ENCODE measurements around the gene BAIAP2.

Gene BAIAP2, protein sequence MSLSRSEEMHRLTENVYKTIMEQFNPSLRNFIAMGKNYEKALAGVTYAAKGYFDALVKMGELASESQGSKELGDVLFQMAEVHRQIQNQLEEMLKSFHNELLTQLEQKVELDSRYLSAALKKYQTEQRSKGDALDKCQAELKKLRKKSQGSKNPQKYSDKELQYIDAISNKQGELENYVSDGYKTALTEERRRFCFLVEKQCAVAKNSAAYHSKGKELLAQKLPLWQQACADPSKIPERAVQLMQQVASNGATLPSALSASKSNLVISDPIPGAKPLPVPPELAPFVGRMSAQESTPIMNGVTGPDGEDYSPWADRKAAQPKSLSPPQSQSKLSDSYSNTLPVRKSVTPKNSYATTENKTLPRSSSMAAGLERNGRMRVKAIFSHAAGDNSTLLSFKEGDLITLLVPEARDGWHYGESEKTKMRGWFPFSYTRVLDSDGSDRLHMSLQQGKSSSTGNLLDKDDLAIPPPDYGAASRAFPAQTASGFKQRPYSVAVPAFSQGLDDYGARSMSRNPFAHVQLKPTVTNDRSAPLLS

DNA sequence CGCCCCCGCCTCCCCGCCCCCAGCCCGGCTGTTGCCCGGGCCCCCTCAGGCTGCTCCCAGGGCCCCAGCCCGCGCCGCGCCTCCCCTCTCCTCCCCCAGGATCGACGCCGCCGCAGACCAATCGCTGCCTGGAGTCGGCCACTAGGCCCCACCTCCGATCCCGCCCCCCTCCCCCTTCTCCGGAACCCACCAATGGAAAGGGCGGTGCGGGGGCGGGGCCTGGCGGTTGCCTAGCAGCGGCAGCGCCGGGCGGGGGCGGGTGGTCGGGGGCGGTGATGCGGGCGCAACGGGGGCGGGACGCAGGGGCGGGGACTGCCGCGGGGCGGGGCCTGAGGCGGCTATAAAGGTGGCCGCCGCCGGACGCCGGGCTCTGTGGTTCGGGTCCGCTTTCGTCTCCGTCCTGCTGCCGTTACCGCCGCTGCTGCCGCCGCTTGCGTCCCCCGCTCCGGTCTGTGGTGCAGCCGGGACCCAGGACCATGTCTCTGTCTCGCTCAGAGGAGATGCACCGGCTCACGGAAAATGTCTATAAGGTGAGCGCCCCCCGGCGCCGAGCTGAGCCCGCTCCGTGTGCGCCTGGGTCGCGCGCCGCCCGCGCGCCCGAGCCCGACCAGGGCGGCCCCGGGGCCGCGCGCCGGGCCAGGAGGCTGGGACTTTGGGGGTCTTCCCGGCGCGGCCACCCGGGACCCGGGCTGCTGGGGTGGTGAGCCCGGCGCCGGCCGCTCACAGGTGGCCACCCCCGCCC is at the start of gene BAIAP2:
BAIAP2 (plus strand) TSS at position 373 of the 742 bp plus-strand sequence; CDS start at position 477, 104 bp downstream.
- DNase-seq: peak; percentile 95

DNA sequence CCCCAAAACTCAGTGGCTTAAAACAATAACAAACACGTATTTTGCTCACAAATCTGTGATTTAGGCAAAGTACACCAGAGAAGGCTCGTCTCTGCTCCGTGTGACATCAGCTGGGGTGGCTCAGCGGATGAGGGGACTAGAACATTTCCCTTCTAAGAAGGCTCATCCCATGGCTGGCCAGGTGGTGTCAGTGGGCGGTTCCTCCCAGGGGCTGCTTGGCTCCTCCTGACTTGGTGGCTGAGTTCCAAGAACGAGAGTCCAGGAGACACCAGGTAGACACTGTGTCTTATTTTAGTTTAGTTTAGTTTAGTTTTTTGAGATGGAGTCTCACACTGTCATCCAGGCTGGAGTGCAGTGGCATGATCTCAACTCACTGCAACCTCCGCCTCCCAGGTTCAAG is 48.9 kb upstream of the BAIAP2 start:
- DNase-seq: no peak

DNA sequence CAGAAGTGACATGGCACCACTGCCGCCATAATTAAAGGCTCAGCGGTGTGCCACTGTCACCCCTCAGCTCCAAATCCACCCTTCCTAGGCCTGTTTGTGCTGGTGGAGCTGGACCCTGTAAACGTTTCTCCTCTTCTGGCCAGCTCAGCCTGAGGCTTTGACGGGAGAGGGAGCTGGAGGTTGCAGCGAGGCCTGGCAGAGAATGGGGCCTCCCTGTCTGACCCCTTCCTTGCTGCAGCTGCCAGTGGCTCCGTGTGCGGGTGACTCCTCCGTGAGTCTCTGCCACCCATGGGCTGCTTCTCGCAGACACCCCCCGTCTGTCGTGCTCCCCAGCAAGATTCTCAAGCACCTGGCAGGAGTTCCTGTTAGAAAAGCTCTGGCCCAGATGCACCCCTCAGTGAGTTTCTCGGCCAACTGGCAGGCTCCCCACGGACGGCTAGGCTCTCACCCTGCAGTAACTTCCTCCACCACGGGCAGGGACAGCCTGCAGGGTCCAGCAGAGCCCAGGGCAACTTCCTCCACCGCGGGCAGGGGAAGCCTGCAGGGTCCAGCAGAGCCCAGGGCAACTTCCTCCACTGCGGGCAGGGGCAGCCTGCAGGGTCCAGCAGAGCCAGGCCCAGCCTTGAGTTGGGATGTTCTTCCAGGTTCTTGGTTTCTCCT is 48.0 kb upstream of the BAIAP2 start:
- peak in 1 of 2 experiments; percentile 41 for DNase-seq

DNA sequence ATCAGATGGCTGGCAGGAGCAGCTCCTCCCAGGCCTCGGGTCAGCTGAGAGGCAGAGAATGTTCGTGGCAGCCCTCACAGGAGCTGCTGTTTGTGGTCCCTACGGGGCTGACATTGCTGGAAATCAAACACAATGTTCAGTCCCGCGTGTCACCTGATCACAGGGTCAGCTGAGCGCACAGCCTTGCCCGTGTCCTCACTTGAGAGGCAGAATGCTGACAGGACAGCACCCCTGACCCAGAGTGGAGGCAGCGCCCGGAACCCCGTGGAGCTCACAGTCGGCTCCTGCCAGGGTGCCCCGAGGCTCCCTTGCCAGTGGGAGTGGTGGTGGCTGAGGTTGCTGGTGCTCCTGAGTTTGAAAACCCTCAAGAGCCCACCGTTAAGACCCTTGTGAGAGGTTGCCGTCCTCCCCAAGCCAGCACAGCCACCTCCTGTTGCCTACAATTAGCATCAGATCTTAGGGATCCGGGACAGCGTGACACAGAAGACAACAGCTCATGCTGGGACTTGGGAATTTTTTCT is 47.0 kb upstream of the BAIAP2 start:
- no peak for DNase-seq

DNA sequence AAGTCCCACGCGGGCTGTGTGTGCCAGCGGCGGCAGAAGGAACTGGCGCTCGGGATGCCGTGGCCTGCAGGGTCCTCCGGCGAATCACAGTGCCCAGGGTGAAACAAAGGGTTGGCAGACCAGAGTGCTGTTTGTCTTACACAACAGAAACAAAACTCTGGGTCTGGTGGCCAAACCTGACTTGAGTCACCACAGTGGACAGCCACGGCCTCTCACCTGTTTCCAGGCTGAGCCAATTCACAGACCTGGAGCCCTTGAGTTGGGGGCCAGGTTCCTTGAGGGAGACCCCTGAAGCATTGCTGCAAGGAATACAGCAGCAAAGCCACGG is 45.4 kb upstream of the BAIAP2 start:
- DNase-seq: no peak

GRCh38 chr17:80990921-80991644 is 43.9 kb upstream of the BAIAP2 start:
- DNase-seq: no peak

DNA sequence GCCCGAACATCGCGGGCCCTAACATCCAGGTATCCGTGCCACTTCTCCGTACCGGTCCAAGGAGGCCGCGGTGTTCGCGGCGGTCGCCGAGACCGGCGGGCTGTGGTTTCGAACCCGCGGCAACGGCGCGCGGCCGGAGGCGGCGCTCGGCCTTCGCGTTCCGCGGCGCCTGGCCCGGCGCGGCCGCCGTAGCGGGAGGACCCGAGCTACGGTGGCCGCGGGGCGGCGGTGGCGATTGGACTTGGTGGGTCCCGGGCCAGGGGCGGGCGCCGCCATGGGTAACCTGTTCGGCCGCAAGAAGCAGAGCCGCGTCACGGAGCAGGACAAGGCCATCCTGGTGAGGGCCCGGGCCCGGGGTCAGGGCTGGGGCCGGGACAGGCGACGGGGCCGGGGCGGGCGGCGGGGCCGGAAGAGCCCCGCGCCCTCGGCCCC is 43.3 kb upstream of the BAIAP2 start, which contains the start of gene CHMP6:
CHMP6 (plus strand) TSS at position 197 of the 432 bp plus-strand sequence; CDS start at position 275, 78 bp downstream.
- peak; percentile 54 to 69 for DNase-seq

DNA sequence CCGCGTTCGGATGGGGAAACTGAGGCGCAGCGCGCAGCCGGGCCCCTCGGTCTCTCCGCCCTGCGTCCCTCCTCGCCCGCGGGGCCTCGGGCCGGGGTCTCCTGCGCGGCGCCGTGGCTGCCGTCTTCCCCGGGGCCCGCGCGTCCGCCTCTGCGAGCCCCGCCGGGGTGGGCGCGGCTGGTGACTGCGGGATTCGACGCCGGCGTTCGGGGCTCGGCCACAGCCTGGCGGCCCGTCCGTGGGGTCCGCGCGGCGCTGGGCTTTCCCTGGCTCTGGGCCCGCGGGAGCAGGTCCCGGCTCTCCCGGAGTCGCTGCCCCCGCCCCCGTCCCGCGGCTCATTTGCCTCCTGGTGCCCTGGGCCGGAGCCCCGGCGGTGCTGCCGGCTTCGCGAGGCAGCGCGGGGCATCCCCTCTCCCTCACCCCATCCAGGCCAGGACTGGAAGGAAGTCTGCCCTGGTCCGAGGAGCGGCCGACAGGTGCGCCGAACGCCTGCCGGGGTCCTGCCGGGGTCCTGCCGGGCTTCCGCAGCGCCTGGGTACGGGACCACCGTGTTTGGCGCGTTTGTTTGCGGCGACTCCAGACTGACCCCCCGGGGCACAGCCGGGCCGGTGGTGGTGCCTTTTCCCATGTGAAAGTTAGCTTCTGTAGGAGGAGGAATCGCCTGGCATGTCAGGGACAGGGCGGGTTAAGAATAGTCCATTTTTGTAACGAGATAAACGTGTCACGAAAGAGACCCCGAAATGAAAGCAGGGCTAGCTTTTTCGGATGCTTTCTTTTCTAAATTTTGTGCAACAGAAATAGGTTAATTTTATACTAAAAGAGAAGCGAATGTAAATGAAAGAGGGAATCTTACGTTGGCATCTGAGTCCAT is 42.6 kb upstream of the BAIAP2 start:
- no peak for DNase-seq

DNA sequence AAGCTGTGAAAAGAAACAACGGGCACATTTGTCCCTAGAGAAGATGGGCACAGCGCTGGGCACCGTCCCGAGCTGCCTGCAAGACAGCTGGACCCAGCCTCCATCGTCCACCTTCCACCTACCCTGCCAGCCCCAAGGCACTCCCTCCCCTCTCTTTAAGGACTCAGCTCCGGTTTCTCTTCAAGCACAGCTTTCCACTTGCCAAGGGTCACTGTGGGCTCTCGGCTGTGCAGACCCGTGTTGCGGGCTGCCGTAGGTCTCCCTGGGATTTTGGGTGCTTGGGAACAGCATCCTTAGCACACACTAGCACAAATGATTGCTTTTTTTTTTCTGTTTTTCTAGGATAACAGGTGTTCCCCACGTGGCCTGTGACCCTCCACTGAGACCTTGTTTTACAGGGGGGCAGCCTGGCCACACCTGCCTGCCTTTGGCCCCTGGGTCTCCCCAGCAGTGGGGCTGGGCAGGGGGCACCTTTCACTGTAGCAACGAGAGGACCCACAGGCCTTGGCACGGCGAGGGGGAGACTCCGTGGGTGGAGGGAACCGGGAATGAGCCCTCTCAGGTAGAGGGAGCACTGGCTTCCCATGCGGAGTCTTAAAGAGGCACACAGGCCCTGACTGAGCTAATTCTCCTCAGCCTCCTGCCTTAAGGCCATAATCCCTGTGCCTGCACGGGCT is 41.9 kb upstream of the BAIAP2 start:
- DNase-seq: no peak

DNA sequence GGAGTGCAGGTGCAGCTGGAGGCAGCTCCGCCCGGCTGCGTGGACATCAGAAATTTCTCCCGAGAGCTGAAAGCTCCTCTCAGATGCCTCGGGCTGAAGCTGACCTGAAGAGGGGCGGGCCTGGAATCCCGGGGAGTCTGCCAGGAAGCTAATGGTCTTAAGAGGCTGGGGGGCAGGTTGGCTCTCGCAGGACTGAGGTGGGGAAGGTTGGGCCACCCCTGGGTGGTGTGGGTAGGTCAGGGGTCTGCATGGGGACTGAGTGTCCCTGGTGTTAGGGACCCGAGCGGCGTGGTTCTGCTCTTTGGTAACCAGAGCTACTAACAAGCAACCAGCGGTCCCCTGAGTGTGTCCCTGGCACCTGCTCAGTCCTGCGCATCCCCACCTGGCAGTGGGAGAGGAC is 39.8 kb upstream of the BAIAP2 start:
- no peak for DNase-seq

DNA sequence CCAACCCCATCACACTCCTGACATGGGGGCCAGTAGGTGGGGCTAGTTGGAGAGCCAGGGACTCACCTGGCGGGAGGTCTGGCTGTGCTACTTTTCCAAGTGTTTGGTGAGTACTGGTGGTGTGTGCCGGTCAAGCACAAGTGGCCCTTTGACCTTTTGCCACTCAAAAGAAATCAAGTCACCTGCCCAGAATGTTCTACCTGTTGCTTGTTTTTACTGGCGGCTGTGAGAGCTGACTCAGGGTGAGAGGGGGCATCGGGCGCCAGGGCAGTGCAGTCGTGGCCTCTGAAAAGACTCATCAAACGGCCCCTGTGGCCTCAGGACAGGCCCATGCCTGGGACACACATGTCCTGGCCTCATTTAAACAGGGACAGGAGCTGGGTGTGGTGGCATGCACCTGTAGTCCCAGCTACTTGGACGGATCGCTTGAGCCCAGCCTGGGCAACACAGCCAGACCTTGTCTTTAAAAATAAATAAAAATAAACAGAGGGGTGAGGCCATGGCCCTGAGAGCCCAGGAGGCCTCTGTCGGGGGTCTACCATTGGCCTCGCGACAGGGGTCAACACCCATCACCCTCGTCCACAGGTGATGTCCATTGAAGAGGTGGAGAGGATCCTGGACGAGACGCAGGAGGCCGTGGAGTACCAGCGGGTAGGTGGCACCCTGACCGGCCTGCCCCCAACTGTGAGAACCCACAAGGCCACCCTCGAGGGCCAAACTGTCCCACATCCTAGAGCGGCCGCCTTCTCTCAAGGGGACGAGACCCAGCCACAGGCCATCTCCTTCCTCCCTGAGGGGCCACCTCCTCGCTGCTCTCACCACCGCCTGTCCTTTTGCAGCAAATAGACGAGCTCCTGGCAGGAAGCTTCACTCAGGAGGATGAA is 38.3 kb upstream of the BAIAP2 start:
- no peak for DNase-seq

DNA sequence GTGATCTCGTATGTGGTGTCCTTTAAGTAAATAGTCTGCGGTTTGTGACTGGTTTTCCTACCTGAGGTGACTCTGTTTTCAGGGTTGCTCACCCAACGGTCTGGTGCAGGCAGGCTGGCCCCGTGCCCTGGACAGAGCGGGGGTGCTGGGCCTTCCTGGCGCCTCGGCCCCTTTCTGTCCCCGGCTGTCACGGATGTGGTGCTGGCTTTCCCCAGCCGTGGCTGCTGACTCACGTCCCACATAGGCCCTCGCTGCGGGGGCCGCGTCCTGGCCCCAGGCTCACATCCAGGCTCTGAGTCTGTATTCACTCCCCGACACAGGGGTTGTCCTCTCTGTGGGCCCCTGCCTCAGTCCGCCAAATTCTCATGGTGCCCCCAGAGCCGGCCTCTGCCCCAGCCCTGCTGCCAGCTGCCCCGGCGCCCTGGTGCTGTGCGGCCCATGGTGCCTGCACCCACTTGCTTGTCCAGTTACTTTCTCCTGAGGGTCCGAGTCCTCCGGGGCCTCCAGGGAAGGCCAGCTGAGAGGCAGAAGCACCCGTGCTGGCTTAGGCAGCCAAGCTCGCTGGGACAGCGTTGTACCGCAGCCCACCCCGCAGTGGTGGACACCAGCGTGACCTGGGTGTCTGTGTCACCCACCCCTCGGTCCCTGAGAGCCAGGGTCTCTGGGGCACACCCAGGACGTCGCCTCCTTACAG is 37.4 kb upstream of the BAIAP2 start:
- peak; percentile 23 to 38 for DNase-seq

GRCh38 chr17:80998118-80998747 is 36.7 kb upstream of the BAIAP2 start:
- DNase-seq: no peak

DNA sequence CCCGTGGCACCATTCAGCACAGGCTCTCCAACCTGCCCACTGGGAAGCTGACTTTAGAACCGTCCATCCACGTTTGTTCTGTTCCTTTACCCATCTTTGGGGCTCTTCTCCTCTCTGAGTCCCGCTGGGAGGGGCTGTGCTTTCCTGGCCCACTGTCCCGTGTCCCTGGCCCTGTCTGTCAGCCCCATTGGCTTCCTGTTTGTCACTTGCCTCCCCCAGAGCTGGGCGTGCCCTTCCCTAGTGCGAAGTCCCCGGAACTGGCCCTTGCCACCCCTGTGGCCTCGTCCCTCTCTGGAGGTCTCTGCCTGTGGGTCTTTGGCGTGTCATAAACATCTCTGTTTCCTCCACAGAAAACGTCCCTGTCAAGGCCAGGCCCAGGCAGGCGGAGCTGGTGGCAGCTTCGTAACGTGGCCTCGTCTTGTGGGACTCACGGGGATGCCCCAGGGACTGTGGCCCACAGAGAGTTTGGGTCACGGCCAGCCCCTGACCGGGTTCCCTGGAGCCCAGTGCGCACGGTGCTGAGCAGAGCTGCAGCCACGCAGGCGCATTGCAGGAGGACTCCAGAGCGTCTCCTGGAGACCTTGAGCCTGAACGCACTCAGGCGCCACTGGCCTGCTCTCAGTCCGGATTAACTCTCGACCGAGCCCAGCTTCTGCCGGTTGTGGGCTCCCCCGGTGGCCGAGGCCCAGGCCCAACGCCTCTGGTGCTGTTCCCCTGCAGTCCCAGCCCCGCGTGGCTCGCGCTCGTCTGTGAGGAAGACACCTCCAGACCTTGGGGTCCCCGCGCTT is 36.0 kb upstream of the BAIAP2 start:
- no peak for DNase-seq

DNA sequence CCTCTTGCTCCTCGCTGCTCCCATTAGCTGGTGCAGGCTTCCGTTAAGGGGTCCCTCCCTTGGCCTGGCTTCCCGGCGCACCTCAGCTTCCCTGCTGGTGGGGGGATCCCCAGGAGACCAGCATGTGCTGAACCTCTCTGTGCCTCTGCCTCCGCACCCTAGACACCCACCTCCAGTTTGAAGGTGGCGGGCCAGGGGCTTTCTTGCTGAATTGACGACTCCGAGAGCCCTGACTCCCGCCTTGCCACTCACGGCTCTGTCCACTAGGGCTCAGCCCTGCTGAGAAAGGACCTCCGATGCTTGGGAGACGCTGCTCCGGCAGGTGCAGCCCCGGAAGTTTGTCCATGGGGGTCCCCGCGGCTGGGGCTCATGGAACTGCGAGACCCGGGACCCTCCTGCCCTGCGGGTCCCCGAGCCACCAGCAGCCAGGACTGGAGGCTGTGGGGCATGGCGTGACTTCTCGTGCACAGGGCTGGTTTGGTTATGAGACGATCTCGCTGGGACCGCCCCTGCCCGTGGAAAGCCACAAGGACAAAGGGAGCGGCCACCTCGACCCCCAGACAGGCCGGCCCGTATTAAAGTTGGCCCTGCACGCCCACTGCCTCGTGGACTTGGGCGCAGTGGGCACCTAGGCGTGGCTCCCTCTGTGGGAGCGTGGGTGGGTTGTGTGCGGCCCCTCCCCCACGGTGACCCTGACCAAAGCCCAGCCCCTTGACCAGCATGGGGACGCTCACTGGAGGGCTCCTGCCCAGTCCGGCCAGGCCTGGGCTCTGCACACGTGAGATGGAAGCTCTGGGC is 35.2 kb upstream of the BAIAP2 start:
- no peak for DNase-seq

- DNase-seq: no peak
Measured at GRCh38 chr17:81000334-81000630, 34.7 kb upstream of the BAIAP2 start.

All from Kasumi-1 (cell line).